Stimulated activated memory B cell treated with anti-CD40 and anti-IgM and Interleukin-4, amounts not matched to agents 10 μg/mL and 1 μg/mL and 100 μg/mL, for 72 hours (primary cell): Measurements from ENCODE around the gene NAGA.
A peak's percentile ranks its signal among the peaks of the same experiment; 100 is the strongest.
"Not testable (repeated sequence)": the region's sequence is repeated elsewhere in the genome, so short reads cannot be mapped to it uniquely, and the experiment has no call there.

Experiments
- ATAC-seq: fragments of 150-1000 bp; cut with Tn5 transposase; 2 replicates; pipeline ENCODE4 v1.10.0; 2021
- H3K27ac Mint-ChIP-seq: one replicate; pipeline ENCODE4 v1.8.0; 2022; ENCODE audit warnings: mild to moderate bottlenecking, mixed read lengths
- H3K27me3 Mint-ChIP-seq: one replicate; pipeline ENCODE4 v1.8.0; 2022; ENCODE audit warnings: mixed read lengths
- H3K36me3 Mint-ChIP-seq: one replicate; pipeline ENCODE4 v1.8.0; 2022; ENCODE audit warnings: mixed read lengths
- H3K4me1 Mint-ChIP-seq: one replicate; pipeline ENCODE4 v1.8.0; 2022; ENCODE audit warnings: mixed read lengths
- H3K4me3 Mint-ChIP-seq: one replicate; pipeline ENCODE4 v1.8.0; 2022; ENCODE audit warnings: mild to moderate bottlenecking, moderate library complexity, mixed read lengths
- H3K9me3 Mint-ChIP-seq: one replicate; pipeline ENCODE4 v1.8.0; 2022; ENCODE audit warnings: mixed read lengths

The NAGA gene

DNA sequence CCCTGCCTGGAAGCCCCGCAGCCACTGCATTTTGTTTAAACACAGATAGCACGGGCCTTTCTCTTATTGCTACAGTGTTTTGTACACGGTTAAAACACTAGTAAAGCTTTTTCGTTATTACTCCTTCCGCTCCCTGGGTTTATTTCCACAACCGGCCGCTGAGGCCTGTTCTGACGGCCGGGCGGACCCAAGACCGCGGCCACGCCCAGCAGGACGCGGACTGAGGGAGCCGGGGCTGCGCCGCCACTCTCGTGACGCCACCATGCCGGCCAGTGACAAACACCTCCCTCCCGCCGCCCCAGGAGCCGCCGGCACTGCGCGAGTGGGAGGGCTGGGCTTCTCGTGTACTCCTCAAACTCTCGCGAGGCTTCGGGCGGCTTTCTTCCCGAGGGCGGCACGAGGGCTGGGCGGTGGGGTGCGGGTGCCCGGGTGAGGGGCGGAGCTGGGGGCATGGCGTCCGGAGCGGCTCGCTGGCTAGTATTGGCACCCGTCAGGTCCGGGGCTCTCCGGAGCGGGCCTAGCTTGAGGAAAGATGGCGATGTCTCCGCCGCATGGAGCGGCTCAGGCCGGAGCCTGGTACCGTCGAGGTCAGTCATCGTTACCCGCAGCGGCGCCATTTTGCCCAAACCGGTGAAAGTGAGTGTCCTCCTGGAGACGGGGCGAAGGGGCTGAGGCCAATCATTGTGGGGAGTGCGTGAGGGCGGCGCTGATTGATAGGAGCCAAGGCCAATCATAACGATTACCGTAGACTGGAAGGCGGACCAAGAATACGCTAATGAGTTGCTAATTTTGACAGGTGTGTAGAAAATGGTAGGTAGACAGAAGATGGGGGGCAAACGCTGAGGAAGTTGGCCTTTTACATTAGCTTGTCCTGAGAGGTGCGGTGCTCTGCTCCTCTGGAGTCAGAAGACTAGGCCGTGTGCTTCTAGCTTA lies 9.0 kb upstream of the NAGA start, which contains the start of gene SMDT1:
TSS of gene SMDT1 (plus strand) at position 382 of the 933 bp plus-strand sequence. CDS start at position 451, 69 bp downstream.
- H3K4me1 Mint-ChIP-seq, result peaks cover 40% of the 10 kb centered on the region

DNA sequence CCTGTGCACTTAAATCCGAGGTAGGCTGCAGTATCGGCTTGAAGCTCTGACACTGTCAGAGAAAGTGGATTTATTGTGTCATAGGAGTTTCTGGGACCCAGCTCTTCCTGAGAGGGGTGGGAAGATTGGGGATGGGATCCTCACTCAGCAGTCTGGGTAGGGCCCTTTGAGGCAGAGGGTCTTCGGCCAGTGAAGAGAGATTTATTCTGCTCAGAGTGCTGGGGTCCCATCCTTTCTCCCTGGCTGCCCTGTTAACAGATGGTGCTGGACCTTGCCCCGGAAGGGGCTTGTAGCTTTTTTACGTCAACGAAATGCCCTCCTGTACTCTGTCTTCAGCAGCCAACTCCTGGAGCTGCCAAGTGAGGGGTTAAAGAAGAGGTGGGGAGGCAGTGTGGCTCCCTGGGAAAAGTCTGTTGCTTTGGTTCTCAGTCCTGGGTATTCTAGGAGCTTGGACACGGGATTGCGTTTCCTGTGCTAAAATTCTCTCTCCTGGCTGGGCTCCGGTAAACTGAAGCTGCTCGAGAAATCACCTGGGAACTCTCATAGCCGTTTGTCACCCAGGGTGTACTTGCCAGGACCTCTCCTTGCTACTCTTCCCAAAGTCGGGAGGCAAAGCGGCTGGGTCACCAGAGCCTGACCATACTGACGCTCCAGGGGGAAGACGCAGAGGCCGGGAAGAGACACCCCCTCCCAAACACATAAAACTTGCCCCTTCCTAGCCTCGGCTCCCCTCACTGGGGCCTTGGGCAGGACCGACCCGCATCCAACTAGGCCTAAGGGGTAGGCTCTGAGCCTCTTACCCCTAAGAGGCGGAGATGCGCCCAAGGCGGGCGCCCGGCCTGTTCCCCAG lies 8.1 kb upstream of the NAGA start:
- peaks cover 15% of the 10 kb centered on the region for H3K36me3 Mint-ChIP-seq

More for the DNA sequence above, 9.0 kb upstream of the NAGA start, which contains the start of gene SMDT1:
- H3K9me3 Mint-ChIP-seq, result no peaks in the 10 kb centered on the region
- peak within 1 kb of the TSS; percentile 100 for H3K27ac Mint-ChIP-seq
- peak; percentile 96 for ATAC-seq
- H3K4me3 Mint-ChIP-seq, result peak within 1 kb of the TSS; percentile 91
- peaks cover 24% of the 10 kb centered on the region for H3K36me3 Mint-ChIP-seq
- no peaks in the 10 kb centered on the region for H3K27me3 Mint-ChIP-seq

DNA sequence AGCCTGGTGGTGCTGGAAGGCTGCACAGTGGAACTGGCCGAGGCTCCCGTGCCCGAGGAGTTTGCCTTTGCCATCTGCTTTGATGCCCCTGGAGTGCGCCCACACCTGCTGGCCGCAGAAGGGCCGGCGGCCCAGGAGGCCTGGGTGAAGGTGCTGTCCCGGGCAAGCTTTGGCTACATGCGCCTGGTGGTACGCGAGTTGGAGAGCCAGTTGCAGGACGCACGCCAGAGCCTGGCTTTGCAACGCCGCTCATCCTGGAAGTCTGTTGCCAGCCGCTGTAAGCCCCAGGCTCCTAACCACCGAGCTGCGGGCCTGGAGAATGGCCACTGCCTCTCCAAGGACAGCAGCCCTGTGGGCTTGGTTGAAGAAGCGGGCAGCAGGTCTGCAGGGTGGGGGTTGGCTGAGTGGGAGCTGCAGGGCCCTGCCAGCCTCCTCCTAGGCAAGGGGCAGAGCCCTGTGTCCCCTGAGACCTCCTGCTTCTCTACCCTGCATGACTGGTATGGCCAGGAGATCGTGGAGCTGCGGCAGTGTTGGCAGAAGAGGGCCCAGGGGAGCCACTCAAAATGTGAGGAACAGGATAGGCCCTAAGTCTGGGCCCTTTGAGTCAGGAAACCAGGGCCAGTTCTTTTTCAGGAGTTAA lies 7.0 kb upstream of the NAGA start:
- Mint-ChIP-seq H3K36me3 (peaks cover 11% of the 10 kb centered on the region), H3K9me3 (no peaks in the 10 kb centered on the region), H3K4me3 (no peak overlapping the region), H3K4me1 (peaks cover 46% of the 10 kb centered on the region), H3K27ac (peak overlapping the region; percentile 100), H3K27me3 (no peaks in the 10 kb centered on the region)
- ATAC-seq, result no peak

More for the DNA sequence above, 8.1 kb upstream of the NAGA start:
- Mint-ChIP-seq H3K4me3 (peak overlapping the region; percentile 91), H3K27ac (peak overlapping the region; percentile 100), H3K4me1 (peaks cover 40% of the 10 kb centered on the region), H3K27me3 (no peaks in the 10 kb centered on the region), H3K9me3 (no peaks in the 10 kb centered on the region)
- ATAC-seq, result peak; percentile 18

DNA sequence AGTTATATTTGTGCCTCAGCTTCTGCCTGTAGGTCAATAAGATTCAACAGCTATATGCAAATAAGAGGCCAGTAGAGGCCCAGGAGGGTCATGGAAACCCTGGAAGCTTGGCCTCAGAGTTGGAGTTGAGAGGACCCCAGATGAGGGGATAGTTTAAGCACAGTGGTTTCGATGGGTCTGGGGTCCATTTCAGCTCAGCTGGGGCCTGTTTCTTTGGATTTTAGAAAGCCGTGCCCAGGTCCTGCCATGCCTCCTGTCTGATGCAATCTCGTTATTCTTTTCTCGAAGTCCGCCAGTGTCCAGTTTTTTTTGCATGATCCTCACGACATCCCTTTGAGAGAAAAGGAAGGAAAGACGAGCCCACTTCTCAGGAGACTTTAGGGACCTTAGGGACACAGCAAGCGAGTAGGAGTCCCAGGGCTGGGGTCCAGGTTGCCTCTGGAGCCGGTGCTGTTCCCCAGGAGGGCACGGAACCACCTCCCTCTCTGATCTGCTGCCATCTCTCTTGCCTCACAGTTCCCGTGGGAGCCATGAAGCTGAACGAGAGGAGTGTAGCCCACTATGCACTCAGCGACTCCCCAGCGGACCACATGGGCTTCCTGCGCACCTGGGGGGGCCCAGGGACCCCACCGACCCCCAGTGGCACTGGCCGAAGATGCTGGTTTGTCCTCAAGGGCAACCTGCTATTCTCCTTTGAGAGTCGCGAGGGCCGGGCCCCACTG lies 6.3 kb upstream of the NAGA start:
- Mint-ChIP-seq H3K36me3 (peaks cover 4% of the 10 kb centered on the region), H3K27me3 (no peaks in the 10 kb centered on the region), H3K27ac (no peak overlapping the region), H3K4me3 (no peak overlapping the region), H3K4me1 (peaks cover 39% of the 10 kb centered on the region), H3K9me3 (no peaks in the 10 kb centered on the region)
- no peak for ATAC-seq

DNA sequence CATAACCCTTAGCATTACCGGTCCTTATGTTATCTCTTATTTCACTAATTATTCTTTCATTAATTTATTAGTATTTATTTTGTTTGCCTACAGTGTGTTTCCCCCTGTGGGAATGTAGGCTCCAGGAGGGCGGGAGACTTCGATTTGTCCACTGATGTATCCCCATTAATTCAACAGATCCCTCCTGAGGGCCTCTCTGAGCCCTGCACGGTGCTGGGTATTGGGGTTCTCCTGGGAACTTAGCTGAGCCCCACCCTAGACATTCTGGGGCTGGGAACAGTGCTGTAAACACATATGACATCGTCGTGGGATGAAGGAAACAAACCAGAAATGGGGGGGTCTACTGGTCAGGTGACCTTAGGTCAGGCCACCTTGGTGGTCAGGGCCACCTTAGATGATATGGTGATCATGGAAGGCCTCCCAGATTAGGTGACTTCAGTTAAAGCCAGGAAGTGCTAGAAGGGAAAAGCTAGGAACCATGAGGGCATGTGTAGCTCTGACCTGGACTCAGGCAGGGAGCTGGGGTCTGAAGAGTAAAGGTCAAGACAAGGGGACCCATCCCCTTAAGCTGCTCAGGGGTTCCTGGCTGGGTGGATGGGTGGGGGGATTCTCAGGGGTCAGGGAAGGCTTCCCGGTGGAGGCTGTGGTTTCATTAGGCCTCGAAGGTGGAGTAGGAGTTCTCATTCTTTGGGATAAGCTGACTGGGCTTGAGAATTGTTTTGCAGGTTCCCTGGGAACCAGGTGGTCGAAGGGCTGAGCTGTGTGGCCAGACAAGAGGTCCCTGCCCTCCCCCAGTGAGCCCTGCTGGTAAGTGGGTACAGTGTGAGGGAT lies 4.4 kb upstream of the NAGA start:
- Mint-ChIP-seq H3K36me3 (no peaks in the 10 kb centered on the region), H3K4me3 (peak overlapping the region; percentile 75), H3K9me3 (no peaks in the 10 kb centered on the region), H3K27me3 (no peaks in the 10 kb centered on the region), H3K4me1 (peaks cover 41% of the 10 kb centered on the region), H3K27ac (peak overlapping the region; percentile 80)
- no peak for ATAC-seq

DNA sequence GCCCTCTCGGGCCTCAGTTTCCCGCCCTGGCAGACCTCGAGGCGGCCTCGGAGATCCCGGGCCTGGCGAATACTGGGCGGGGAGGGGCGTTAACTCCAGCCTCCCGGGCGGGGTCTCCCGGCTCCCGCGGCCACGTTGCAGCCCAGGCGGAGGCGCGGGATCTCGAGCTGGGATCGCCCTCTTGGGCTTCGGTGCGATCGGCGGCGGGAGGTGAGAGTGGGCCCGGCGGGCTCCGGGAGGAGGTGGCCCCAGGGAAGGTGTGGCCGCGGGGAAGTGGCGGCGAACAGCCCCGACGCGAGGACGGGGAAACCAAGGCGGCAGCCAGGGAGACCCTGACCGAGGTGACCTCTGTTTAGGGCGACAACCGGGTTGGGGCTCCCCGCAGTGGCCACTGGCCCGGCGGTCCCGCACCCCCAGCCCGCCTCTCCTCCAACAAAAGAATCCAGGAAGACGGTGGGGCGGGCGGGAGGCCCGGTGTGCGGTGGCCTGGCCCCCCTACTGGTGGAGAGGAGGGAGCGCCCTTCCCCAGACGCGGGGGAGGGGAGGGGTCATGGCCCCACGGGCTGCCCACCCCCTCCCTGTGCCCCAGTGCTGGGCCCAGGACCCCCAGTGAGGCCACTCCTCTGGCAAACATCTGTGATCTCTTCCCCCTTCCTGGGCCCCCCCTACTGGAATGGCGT lies 3.7 kb upstream of the NAGA start, which contains the start of gene PHETA2:
TSS of gene PHETA2 (plus strand) at position 117 of the 680 bp plus-strand sequence. CDS start 3,046 bp downstream, outside the sequence.
- H3K36me3 Mint-ChIP-seq, result no peaks in the 10 kb centered on the region
- no peak for ATAC-seq
- peak within 1 kb of the TSS; percentile 75 for H3K4me3 Mint-ChIP-seq
- peak within 1 kb of the TSS; percentile 80 for H3K27ac Mint-ChIP-seq
- H3K9me3 Mint-ChIP-seq, result no peaks in the 10 kb centered on the region
- no peaks in the 10 kb centered on the region for H3K27me3 Mint-ChIP-seq
- H3K4me1 Mint-ChIP-seq, result peaks cover 46% of the 10 kb centered on the region

DNA sequence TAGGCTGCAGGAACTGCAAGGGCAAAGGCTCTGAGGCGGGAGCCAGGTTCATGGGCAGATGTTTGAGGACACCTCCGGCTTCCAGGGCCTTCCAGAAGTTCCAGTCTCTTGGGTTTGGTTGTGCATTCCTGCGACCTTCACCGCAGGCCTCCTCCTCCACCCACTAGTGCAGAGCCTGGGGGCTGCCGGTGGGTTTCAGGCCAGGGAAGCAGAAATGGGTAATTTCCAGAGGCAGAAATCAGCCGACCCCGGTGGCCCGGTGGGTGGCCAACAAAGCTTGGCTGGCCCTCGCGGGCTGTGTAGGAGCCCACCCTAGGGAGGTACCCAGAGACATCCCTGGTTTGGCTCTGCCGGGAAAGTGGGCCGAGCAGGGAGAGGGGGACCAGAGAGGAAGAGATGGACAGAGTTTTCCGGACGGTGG lies 3.0 kb upstream of the NAGA start:
- H3K27ac Mint-ChIP-seq, result peak overlapping the region; percentile 80
- H3K27me3 Mint-ChIP-seq, result no peaks in the 10 kb centered on the region
- H3K4me3 Mint-ChIP-seq, result peak overlapping the region; percentile 69
- no peaks in the 10 kb centered on the region for H3K36me3 Mint-ChIP-seq
- peaks cover 40% of the 10 kb centered on the region for H3K4me1 Mint-ChIP-seq
- no peak for ATAC-seq
- no peaks in the 10 kb centered on the region for H3K9me3 Mint-ChIP-seq

- Mint-ChIP-seq H3K27ac (peak overlapping the region; percentile 80), H3K9me3 (no peaks in the 10 kb centered on the region), H3K36me3 (no peaks in the 10 kb centered on the region), H3K4me3 (peak overlapping the region; percentile 69), H3K4me1 (peaks cover 36% of the 10 kb centered on the region), H3K27me3 (no peaks in the 10 kb centered on the region)
- no peak for ATAC-seq
These were observed 2.2 kb upstream of the NAGA start for GRCh38 chr22:42072606-42073330.

GRCh38 chr22:42071508-42071907 lies 896 bp upstream of the NAGA start:
- peak overlapping the region; percentile 86 for H3K4me3 Mint-ChIP-seq
- H3K9me3 Mint-ChIP-seq, ATAC-seq, H3K27me3 Mint-ChIP-seq, H3K36me3 Mint-ChIP-seq: not testable (repeated sequence)
- peaks cover 36% of the 10 kb centered on the region for H3K4me1 Mint-ChIP-seq
- peak overlapping the region; percentile 88 for H3K27ac Mint-ChIP-seq

DNA sequence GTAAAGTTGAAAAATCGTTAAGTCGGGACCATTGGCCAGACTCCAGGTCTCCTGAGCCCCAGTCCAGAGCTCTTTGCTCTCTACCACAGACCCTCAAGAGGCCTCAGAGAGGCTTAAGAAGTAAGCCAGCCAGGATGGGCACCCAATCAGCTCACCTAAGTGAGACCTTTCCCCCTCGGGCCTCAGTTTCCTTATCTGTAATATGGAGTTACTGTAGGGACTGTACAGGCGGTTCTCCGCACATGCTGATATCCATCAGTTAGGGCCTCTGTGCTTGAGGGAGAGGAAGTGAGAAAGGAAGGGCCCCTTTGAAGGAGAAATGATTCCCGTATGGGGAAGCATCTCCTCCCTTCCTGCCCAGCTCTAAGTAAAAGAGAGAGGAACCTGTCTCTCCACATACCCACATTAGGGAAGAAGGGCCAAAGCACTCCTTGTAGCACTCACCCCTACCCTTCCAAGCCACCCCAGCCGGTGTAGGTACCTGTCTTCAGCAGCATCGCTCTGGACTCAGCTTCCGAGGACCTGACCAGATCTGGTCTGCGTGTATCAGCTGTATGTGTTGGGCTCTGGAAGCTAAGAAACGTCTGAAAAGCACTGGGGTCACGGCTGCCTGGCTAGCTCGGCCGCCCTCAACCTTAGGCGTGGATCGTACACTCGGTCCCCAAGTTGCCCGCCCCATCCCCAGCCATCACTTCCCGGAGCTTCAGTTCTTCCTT lies 653 bp downstream of the NAGA start:
- H3K27ac Mint-ChIP-seq, result peak overlapping the region; percentile 88
- peak; percentile 21 for ATAC-seq
- peaks cover 40% of the 10 kb centered on the region for H3K4me1 Mint-ChIP-seq
- H3K9me3 Mint-ChIP-seq, result no peaks in the 10 kb centered on the region
- no peaks in the 10 kb centered on the region for H3K27me3 Mint-ChIP-seq
- peak overlapping the region; percentile 86 for H3K4me3 Mint-ChIP-seq
- H3K36me3 Mint-ChIP-seq, result peaks cover 25% of the 10 kb centered on the region

DNA sequence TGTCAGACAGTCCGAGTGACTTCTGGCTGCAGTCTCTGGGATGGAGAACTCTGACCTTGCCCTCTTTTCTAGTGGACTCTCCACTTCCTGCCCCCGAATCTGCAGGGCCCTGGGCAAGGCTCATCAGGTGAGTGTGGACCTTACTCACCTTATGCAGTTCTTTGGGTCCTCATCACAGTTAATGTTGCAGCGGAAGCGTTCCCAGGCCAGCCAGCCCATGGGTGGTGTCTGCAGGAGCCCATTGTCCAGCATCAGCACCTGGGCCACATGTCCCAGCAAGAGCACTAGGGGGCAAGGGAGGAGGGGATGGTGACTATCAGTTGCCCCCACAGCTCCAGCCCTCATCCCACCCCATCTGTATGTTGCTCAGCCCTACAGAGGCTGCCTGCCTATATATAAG lies 2.3 kb downstream of the NAGA start:
- H3K27ac Mint-ChIP-seq, result no peak overlapping the region
- peaks cover 30% of the 10 kb centered on the region for H3K36me3 Mint-ChIP-seq
- no peaks in the 10 kb centered on the region for H3K9me3 Mint-ChIP-seq
- ATAC-seq, result no peak
- H3K27me3 Mint-ChIP-seq, result no peaks in the 10 kb centered on the region
- no peak overlapping the region for H3K4me3 Mint-ChIP-seq
- H3K4me1 Mint-ChIP-seq, result peaks cover 34% of the 10 kb centered on the region

- no peak for ATAC-seq
- Mint-ChIP-seq H3K9me3 (no peaks in the 10 kb centered on the region), H3K27me3 (no peaks in the 10 kb centered on the region), H3K4me3 (no peak overlapping the region), H3K4me1 (peaks cover 29% of the 10 kb centered on the region), H3K36me3 (peaks cover 35% of the 10 kb centered on the region), H3K27ac (no peak overlapping the region)
These were observed 2.9 kb downstream of the NAGA start for GRCh38 chr22:42067671-42068251.
